ENCODE data around the gene KCNJ16. TPM values are rescaled to one million over a fixed set of nuclear protein-coding genes. Genes with fewer than 3 reads are reported as not detected.
A peak's percentile ranks its signal among the peaks of the same experiment; 100 is the strongest.
"Not testable (repeated sequence)": the region's sequence is repeated elsewhere in the genome, so short reads cannot be mapped to it uniquely, and the experiment has no call there.

KCNJ16 gene
- total RNA-seq, 4 donors from 2014 or later = 1.00 TPM; not detected in 3

GRCh38 chr17:70040336-70040735, 34.7 kb upstream of the KCNJ16 start:
- no peaks in the 10 kb centered on the region for H3K9me3 ChIP-seq
- no peaks in the 10 kb centered on the region for H3K36me3 ChIP-seq
- DNase-seq (no peak), ATAC-seq (no peak)
- H3K27me3 ChIP-seq = no peaks in the 10 kb centered on the region
- in situ Hi-C loops (cut with MboI; ENCODE audit: low sequenced_read_pairs in 4 of 4) (no loop called here), intact Hi-C loops (cut with DNase I; ENCODE audit: low total_unique reads) (no loop called here)
- H3K4me1 ChIP-seq = peaks cover 5 to 8% of the 10 kb centered on the region in 2 donors
- TF ChIP-seq CTCF (IDR thresholded peaks at IDR 0.05 in 4 of 5, conservative IDR thresholded peaks at IDR 0.05 in 1 of 5) (no peak), POLR2A (IDR thresholded peaks at IDR 0.05) (no peak)
- no peak overlapping the region for H3K27ac ChIP-seq
- no peak overlapping the region for H3K4me3 ChIP-seq

- in situ Hi-C loops (cut with MboI; ENCODE audit: low sequenced_read_pairs in 4 of 4) = no loop called here
- no peaks in the 10 kb centered on the region for H3K36me3 ChIP-seq
- peaks cover 5 to 8% of the 10 kb centered on the region in 2 donors for H3K4me1 ChIP-seq
- no peak for TF ChIP-seq CTCF (IDR thresholded peaks at IDR 0.05 in 4 of 5, conservative IDR thresholded peaks at IDR 0.05 in 1 of 5)
- no peak for TF ChIP-seq POLR2A (IDR thresholded peaks at IDR 0.05)
- intact Hi-C loops (cut with DNase I; ENCODE audit: low total_unique reads) = no loop called here
- no peaks in the 10 kb centered on the region for H3K9me3 ChIP-seq
- DNase-seq (no peak), ATAC-seq (no peak)
- H3K4me3 ChIP-seq = no peak overlapping the region
- H3K27ac ChIP-seq = no peak overlapping the region
- no peaks in the 10 kb centered on the region for H3K27me3 ChIP-seq
Observed at GRCh38 chr17:70041061-70041460, 34.0 kb upstream of the KCNJ16 start.

GRCh38 chr17:70041540-70041939, 33.5 kb upstream of the KCNJ16 start:
- no peaks in the 10 kb centered on the region for H3K27me3 ChIP-seq
- H3K27ac ChIP-seq = no peak overlapping the region
- H3K36me3 ChIP-seq = no peaks in the 10 kb centered on the region
- no peak overlapping the region for H3K4me3 ChIP-seq
- ATAC-seq (no peak), DNase-seq (no peak)
- H3K4me1 ChIP-seq = peaks cover 5 to 8% of the 10 kb centered on the region in 2 donors
- intact Hi-C loops (cut with DNase I; ENCODE audit: low total_unique reads) = no loop called here
- TF ChIP-seq CTCF (IDR thresholded peaks at IDR 0.05 in 4 of 5, conservative IDR thresholded peaks at IDR 0.05 in 1 of 5) (no peak), POLR2A (IDR thresholded peaks at IDR 0.05) (no peak)
- in situ Hi-C loops (cut with MboI; ENCODE audit: low sequenced_read_pairs in 4 of 4) = no loop called here
- H3K9me3 ChIP-seq = no peaks in the 10 kb centered on the region

- in situ Hi-C loops (cut with MboI; ENCODE audit: low sequenced_read_pairs in 4 of 4); H3K9me3 ChIP-seq; H3K27me3 ChIP-seq; H3K4me1 ChIP-seq; DNase-seq; H3K27ac ChIP-seq; intact Hi-C loops (cut with DNase I; ENCODE audit: low total_unique reads); H3K36me3 ChIP-seq; H3K4me3 ChIP-seq; ATAC-seq: not testable (repeated sequence)
Observed at GRCh38 chr17:70045780-70046179, 29.2 kb upstream of the KCNJ16 start.

DNA sequence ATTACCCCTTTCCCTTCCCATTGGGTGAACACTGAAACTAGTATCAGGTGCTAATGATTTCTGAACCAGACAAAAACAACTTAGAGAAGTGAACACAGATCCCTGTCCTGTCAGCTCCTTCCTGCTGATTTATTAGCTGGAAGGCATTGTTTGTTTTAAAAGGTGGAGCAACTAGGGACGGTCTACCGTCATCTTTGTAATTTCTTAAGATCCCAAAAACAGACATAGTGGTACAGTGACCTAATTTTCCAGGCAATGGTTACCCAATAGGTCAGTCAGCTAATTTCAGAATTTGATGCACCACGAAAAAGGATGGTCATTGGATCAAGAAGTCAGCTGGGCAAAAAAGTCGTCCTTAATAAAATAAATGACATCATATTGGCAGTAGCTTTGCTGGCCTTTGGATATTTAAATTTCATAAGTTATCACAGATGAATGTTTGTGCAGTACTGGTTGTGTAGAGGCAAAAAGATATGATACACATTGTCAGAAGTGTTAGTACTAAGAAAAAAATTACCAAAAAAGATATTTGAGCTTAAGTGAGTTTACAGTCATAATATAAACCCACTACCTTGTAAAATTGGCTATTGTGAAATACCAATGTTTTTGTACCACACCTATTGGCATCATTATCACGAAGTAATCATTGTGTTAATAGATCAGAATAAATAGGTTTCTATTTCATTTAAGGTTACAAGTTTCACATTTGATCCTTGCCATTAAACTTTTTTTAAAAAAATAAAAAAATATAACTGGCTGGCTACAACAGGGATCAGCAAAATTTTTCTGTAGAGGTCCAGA, 27.2 kb upstream of the KCNJ16 start:
- H3K27ac ChIP-seq = no peak overlapping the region
- peak; percentile 75 to 78 for ATAC-seq

More for the DNA sequence above, 27.2 kb upstream of the KCNJ16 start:
- intact Hi-C loops (cut with DNase I; ENCODE audit: low total_unique reads) = no loop called here
- TF ChIP-seq POLR2A (IDR thresholded peaks at IDR 0.05) = no peak
- TF ChIP-seq CTCF (IDR thresholded peaks at IDR 0.05 in 4 of 5, conservative IDR thresholded peaks at IDR 0.05 in 1 of 5) = no peak
- no peak for DNase-seq
- H3K27me3 ChIP-seq = no peaks in the 10 kb centered on the region
- H3K4me3 ChIP-seq = no peak overlapping the region
- in situ Hi-C loops (cut with MboI; ENCODE audit: low sequenced_read_pairs in 4 of 4) = no loop called here
- no peaks in the 10 kb centered on the region for H3K9me3 ChIP-seq
- no peaks in the 10 kb centered on the region for H3K36me3 ChIP-seq
- peaks cover 0 to under 1% of the 10 kb centered on the region in 2 donors for H3K4me1 ChIP-seq

Measured in gastrocnemius medialis (tissue), 4 donors.